ENCODE measurements around the gene MAGOHB.
"Not testable (repeated sequence)": the region's sequence is repeated elsewhere in the genome, so short reads cannot be mapped to it uniquely, and the experiment has no call there.

MAGOHB gene

DNA sequence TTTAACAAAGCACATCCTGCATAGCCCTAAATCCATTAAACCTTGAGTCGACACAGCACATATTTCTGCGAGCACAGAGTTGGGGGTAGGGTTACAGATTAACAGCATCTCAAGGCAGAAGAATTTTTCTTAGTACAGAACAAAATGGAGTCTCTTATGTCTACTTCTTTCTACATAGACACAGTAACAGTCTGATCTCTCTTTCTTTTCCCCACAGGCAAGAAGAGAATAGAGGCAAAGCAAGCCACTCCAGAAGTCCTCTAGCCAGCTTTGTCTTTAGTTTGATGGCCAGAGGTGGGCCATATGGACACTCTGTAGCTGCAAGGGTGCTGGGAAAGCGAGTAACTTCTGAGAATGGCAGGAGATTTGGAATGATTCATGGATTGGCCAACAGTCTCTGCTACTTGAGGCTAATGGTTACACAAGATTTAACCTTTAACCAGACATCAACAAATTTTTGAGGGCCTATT, 41.4 kb downstream of the MAGOHB start:
- H3K4me3 ChIP-seq (ENCODE audit: low read depth in 1 of 2, low read length in 2 of 2); H3K36me3 ChIP-seq (ENCODE audit: control insufficient read depth in 1 of 2, insufficient read depth in 2 of 2, low read length in 2 of 2); H3K27me3 ChIP-seq (ENCODE audit: low read depth, low read length); H3K27ac ChIP-seq (ENCODE audit: low read length); H3K4me1 ChIP-seq (ENCODE audit: control insufficient read depth in 1 of 2, insufficient read depth in 2 of 2, low read length in 2 of 2); H3K9me3 ChIP-seq (ENCODE audit: control insufficient read depth in 1 of 2, low read length in 2 of 2): not testable (repeated sequence)

DNA sequence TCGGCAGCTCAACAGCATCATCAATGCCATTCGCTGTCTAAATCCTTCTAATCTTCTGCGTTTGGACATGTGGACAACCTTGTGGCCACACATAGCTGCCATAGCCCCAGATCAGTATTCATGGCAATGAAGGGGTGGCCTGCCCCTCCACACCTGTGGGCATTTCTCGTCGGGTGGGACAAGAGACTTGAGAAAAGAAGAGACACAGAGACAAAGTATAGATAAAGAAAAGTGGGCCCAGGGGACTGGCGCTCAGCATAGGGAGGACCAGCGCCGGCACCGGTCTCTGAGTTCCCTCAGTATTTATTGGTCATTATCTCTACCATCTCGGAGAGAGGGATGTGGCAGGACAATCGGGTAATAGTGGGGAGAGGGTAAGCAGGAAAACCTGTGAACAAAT, 42.3 kb downstream of the MAGOHB start:
- H3K4me3 ChIP-seq (ENCODE audit: low read depth in 1 of 2, low read length in 2 of 2), result no peak overlapping the region
- H3K27ac ChIP-seq (ENCODE audit: low read length), result no peak overlapping the region
- no peaks in the 10 kb centered on the region for H3K36me3 ChIP-seq (ENCODE audit: control insufficient read depth in 1 of 2, insufficient read depth in 2 of 2, low read length in 2 of 2)
- no peaks in the 10 kb centered on the region for H3K9me3 ChIP-seq (ENCODE audit: control insufficient read depth in 1 of 2, low read length in 2 of 2)
- H3K4me1 ChIP-seq (ENCODE audit: control insufficient read depth in 1 of 2, insufficient read depth in 2 of 2, low read length in 2 of 2), result no peaks in the 10 kb centered on the region
- no peaks in the 10 kb centered on the region for H3K27me3 ChIP-seq (ENCODE audit: low read depth, low read length)

DNA sequence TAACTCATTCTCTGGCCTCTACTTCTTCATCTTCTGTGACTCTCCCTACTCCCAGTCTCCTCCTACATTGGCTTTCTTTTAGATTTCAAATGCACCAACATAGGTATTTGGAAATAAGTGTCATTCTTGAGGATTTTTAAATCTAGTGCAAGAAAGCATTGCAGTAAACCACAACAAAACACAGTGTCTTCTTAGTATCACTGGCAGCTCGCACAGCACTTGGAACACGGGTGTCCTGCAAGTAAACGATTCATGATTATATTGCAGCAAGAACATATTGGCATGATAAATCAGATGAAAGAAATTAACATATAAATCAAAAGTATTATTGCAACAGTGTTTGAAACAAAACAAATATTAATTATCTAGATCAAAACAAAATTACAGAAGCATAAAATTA, 45.6 kb downstream of the MAGOHB start:
- no peaks in the 10 kb centered on the region for H3K4me1 ChIP-seq (ENCODE audit: control insufficient read depth in 1 of 2, insufficient read depth in 2 of 2, low read length in 2 of 2)
- H3K9me3 ChIP-seq (ENCODE audit: control insufficient read depth in 1 of 2, low read length in 2 of 2), result no peaks in the 10 kb centered on the region
- H3K27ac ChIP-seq (ENCODE audit: low read length), result no peak overlapping the region
- no peaks in the 10 kb centered on the region for H3K36me3 ChIP-seq (ENCODE audit: control insufficient read depth in 1 of 2, insufficient read depth in 2 of 2, low read length in 2 of 2)
- H3K27me3 ChIP-seq (ENCODE audit: low read depth, low read length), result no peaks in the 10 kb centered on the region
- H3K4me3 ChIP-seq (ENCODE audit: low read depth in 1 of 2, low read length in 2 of 2), result no peak overlapping the region

DNA sequence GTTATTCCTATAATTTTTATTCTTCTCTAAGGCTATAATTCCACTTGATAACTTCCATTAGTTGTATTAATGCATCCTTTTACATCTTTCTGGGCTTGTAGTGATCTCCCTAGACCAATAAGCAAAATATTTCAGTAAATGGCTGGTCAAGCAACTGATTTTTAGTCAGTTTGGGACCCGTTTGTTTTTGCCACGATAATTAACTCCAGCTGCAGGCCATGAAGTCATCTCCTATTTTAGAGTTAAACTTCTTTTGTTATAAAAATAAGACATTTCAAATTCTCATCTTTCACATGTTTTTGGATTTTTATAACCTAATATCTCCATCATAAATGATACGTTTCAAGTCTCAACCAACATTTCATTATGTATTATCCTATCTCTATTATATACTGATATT, 49.4 kb downstream of the MAGOHB start:
- H3K9me3 ChIP-seq (ENCODE audit: control insufficient read depth in 1 of 2, low read length in 2 of 2), result no peaks in the 10 kb centered on the region
- H3K4me3 ChIP-seq (ENCODE audit: low read depth in 1 of 2, low read length in 2 of 2), result no peak overlapping the region
- H3K36me3 ChIP-seq (ENCODE audit: control insufficient read depth in 1 of 2, insufficient read depth in 2 of 2, low read length in 2 of 2), result no peaks in the 10 kb centered on the region
- no peaks in the 10 kb centered on the region for H3K27me3 ChIP-seq (ENCODE audit: low read depth, low read length)
- no peak overlapping the region for H3K27ac ChIP-seq (ENCODE audit: low read length)
- H3K4me1 ChIP-seq (ENCODE audit: control insufficient read depth in 1 of 2, insufficient read depth in 2 of 2, low read length in 2 of 2), result no peaks in the 10 kb centered on the region

DNA sequence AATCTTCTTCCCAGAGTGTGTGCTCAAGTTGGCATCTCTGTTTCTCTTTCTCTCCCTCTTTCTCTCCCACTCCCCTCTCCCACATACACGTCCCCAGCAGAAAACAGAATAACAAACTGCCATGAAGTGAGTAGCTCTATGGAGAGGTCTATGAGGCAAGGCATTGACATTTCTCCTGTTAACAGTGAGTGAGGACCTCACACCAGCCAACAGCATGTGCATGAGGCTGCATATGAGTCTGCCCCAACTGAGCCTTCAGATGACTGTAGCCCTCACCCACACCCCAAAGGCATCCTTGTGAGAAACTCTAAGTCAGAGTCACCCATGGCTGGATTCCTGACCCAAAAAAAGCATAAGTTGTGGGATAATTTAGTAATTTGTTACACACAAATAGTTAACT, 50.4 kb downstream of the MAGOHB start:
- no peak overlapping the region for H3K27ac ChIP-seq (ENCODE audit: low read length)
- H3K27me3 ChIP-seq (ENCODE audit: low read depth, low read length), result no peaks in the 10 kb centered on the region
- no peaks in the 10 kb centered on the region for H3K36me3 ChIP-seq (ENCODE audit: control insufficient read depth in 1 of 2, insufficient read depth in 2 of 2, low read length in 2 of 2)
- no peaks in the 10 kb centered on the region for H3K4me1 ChIP-seq (ENCODE audit: control insufficient read depth in 1 of 2, insufficient read depth in 2 of 2, low read length in 2 of 2)
- H3K9me3 ChIP-seq (ENCODE audit: control insufficient read depth in 1 of 2, low read length in 2 of 2), result no peaks in the 10 kb centered on the region
- no peak overlapping the region for H3K4me3 ChIP-seq (ENCODE audit: low read depth in 1 of 2, low read length in 2 of 2)

DNA sequence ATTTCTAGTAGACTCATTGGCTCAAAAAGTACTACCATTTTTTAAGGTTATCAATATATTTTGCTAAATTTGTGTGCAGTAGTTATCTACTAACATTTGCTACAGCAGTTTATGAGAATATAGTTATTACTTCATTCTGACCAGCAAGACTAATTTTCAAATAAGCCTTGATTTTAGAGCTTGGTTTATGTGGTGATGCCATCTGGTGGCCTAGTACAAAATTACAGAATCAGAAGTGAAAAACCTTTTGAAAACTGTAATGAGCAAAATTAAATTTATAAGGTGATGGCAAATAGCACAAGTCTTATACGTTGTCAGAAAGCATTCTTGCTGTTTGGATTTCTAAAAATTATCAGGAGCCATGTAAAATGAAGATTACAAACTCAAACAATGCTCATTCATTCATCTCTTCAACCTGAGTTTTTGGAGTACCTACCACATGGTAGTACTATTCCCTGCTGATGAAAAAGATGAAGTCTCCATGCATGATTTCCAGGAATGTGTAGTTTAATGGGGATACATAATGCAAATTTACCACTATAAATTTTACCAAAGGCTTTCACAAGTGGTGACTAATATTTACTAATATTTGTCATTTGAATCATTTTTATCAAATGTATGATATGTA, 51.0 kb downstream of the MAGOHB start:
- H3K4me1 ChIP-seq (ENCODE audit: control insufficient read depth in 1 of 2, insufficient read depth in 2 of 2, low read length in 2 of 2), result no peaks in the 10 kb centered on the region
- no peaks in the 10 kb centered on the region for H3K27me3 ChIP-seq (ENCODE audit: low read depth, low read length)
- no peaks in the 10 kb centered on the region for H3K9me3 ChIP-seq (ENCODE audit: control insufficient read depth in 1 of 2, low read length in 2 of 2)
- no peaks in the 10 kb centered on the region for H3K36me3 ChIP-seq (ENCODE audit: control insufficient read depth in 1 of 2, insufficient read depth in 2 of 2, low read length in 2 of 2)
- no peak overlapping the region for H3K4me3 ChIP-seq (ENCODE audit: low read depth in 1 of 2, low read length in 2 of 2)
- H3K27ac ChIP-seq (ENCODE audit: low read length), result no peak overlapping the region

DNA sequence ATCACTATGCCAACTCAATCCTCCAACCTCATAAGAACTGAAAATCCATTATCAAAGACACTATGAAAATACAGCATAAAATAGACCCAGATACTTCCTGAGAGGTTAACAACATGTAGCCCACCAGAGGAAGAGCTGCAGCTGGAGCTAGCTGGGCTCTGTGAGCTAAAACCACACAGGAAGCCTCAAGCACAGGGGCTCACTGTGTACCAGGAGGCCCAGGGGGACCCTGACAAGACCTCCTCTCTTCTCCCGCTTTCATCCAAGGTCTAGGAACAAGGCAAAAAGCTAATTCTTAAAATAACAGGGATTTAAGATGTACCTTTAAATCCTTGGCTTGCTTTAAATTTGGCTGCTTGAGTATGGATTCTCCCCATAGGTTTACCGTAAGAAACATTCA, 54.2 kb downstream of the MAGOHB start:
- Histone ChIP-seq H3K9me3 (ENCODE audit: control insufficient read depth in 1 of 2, low read length in 2 of 2) (no peaks in the 10 kb centered on the region), H3K4me1 (ENCODE audit: control insufficient read depth in 1 of 2, insufficient read depth in 2 of 2, low read length in 2 of 2) (no peaks in the 10 kb centered on the region), H3K4me3 (ENCODE audit: low read depth in 1 of 2, low read length in 2 of 2) (no peak overlapping the region), H3K27me3 (ENCODE audit: low read depth, low read length) (no peaks in the 10 kb centered on the region), H3K27ac (ENCODE audit: low read length) (no peak overlapping the region), H3K36me3 (ENCODE audit: control insufficient read depth in 1 of 2, insufficient read depth in 2 of 2, low read length in 2 of 2) (no peaks in the 10 kb centered on the region)

DNA sequence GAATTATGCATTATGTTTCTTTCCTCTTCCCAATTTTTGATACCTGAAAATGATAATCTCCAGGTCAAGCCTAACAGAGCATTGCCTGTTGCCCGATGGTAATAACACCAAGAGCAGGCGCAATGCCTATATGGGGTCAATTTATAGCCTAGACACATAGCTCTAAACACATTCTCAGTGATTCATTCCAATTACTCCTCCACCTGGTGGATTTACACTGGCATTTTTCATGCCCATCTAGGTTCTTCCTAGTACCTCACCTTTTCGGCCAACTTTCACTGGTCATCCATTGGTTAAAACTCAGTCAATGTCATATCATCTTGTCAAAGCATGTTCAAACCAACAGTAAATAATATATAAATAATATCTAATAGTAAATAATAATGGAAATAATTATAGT, 54.6 kb downstream of the MAGOHB start:
- Histone ChIP-seq H3K27me3 (ENCODE audit: low read depth, low read length) (no peaks in the 10 kb centered on the region), H3K4me1 (ENCODE audit: control insufficient read depth in 1 of 2, insufficient read depth in 2 of 2, low read length in 2 of 2) (no peaks in the 10 kb centered on the region), H3K36me3 (ENCODE audit: control insufficient read depth in 1 of 2, insufficient read depth in 2 of 2, low read length in 2 of 2) (no peaks in the 10 kb centered on the region), H3K4me3 (ENCODE audit: low read depth in 1 of 2, low read length in 2 of 2) (no peak overlapping the region), H3K27ac (ENCODE audit: low read length) (no peak overlapping the region), H3K9me3 (ENCODE audit: control insufficient read depth in 1 of 2, low read length in 2 of 2) (no peaks in the 10 kb centered on the region)

DNA sequence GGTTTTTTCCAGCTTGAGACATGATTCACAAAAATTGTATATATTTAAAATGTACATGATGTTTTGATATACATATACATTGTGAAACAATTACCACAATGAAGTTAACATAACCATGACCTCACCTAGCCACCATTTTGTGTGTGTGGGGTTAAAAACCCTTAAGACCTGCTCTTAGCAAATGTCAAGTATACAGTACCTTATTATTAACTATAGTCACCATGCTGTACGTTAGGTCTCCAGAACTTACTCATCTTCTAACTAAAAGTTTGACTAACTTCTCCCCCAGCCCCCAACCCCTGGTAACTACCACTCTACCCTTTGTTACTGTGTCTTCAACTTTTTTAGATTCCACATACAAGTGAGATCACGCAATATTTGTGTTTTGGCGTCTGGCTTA, 55.1 kb downstream of the MAGOHB start:
- H3K9me3 ChIP-seq (ENCODE audit: control insufficient read depth in 1 of 2, low read length in 2 of 2), result no peaks in the 10 kb centered on the region
- no peak overlapping the region for H3K27ac ChIP-seq (ENCODE audit: low read length)
- H3K36me3 ChIP-seq (ENCODE audit: control insufficient read depth in 1 of 2, insufficient read depth in 2 of 2, low read length in 2 of 2), result no peaks in the 10 kb centered on the region
- H3K4me3 ChIP-seq (ENCODE audit: low read depth in 1 of 2, low read length in 2 of 2), result no peak overlapping the region
- H3K27me3 ChIP-seq (ENCODE audit: low read depth, low read length), result no peaks in the 10 kb centered on the region
- H3K4me1 ChIP-seq (ENCODE audit: control insufficient read depth in 1 of 2, insufficient read depth in 2 of 2, low read length in 2 of 2), result no peaks in the 10 kb centered on the region

DNA sequence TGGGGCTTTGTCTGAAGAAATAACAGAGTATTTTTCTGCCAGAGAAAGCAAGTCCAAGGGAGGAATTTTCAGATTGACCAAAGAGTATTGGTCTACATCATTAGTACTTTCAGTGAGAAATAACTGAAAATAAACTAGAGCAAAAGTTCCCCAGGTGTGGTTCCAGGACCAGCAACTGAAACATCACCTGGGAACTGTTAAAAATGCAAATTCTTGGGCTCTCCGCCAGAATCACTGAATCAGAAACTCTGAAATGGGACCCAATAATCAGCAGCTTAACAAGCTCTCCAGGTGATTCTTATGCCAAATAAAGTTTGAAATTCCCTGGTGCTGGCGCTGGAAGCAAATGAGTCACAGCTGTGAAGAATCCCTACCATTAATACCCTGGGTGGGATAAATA, 55.6 kb downstream of the MAGOHB start:
- H3K27ac ChIP-seq (ENCODE audit: low read length), result no peak overlapping the region
- no peak overlapping the region for H3K4me3 ChIP-seq (ENCODE audit: low read depth in 1 of 2, low read length in 2 of 2)
- H3K27me3 ChIP-seq (ENCODE audit: low read depth, low read length), result no peaks in the 10 kb centered on the region

DNA sequence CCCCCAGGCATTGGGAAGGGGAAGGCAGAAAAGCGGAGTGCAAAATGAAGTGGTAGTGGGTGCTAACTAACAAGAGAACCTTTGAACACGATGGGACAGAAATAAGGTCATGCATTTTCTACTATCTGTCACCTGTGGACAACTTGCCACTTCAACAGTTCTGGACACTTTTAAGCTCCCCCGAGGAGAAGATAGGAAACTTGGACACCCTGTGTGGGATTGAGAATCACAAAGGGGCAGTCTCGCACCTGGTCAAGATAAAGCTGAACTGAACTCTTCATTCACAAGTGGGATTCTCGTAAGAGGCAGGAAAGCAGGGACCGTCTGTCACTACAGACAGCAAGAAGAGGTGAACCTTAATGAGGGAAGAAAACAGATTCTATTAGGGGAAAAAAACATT, 56.1 kb downstream of the MAGOHB start:
- Histone ChIP-seq H3K27me3 (ENCODE audit: low read depth, low read length) (no peaks in the 10 kb centered on the region), H3K27ac (ENCODE audit: low read length) (no peak overlapping the region), H3K4me3 (ENCODE audit: low read depth in 1 of 2, low read length in 2 of 2) (no peak overlapping the region), H3K4me1 (ENCODE audit: control insufficient read depth in 1 of 2, insufficient read depth in 2 of 2, low read length in 2 of 2) (no peaks in the 10 kb centered on the region), H3K36me3 (ENCODE audit: control insufficient read depth in 1 of 2, insufficient read depth in 2 of 2, low read length in 2 of 2) (no peaks in the 10 kb centered on the region), H3K9me3 (ENCODE audit: control insufficient read depth in 1 of 2, low read length in 2 of 2) (no peaks in the 10 kb centered on the region)

More for the DNA sequence above, 55.6 kb downstream of the MAGOHB start:
- no peaks in the 10 kb centered on the region for H3K4me1 ChIP-seq (ENCODE audit: control insufficient read depth in 1 of 2, insufficient read depth in 2 of 2, low read length in 2 of 2)
- H3K36me3 ChIP-seq (ENCODE audit: control insufficient read depth in 1 of 2, insufficient read depth in 2 of 2, low read length in 2 of 2), result no peaks in the 10 kb centered on the region
- no peaks in the 10 kb centered on the region for H3K9me3 ChIP-seq (ENCODE audit: control insufficient read depth in 1 of 2, low read length in 2 of 2)

DNA sequence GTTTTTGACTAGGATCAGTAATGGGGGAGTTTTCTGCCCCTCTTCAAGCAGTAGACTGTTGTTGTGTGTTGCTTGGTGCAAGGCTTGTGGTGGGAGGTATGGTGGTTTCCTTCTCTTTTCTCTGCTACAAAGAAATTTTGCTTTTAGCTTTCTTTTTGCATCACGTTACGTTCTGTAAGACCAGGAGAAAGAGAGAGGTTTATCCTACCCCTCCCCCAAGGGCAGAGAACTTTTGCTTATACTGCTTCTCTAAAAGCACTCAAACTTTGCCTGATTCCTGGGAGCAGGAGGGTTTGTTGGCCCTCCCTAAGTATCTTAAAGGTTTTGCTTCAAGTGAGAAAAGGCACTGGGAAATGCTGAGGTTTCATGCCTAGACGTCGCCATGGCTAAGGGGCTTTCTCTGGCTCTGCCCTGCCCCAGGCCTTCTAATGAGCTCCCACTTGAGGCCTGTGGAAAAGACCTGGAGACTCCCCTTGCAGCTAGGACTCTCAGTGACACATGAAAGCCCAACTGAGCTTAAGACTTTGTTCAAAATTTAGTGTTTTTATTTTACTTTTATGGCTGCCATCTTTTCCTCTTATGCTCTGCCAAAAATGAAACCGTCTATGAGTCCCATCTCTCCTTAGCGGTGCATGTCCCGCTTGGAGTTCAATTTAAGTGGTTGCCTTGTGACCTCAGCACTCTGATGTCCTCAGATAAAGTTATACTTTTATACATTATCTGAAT, 58.5 kb downstream of the MAGOHB start:
- H3K4me3 ChIP-seq (ENCODE audit: low read depth in 1 of 2, low read length in 2 of 2), result no peak overlapping the region
- H3K36me3 ChIP-seq (ENCODE audit: control insufficient read depth in 1 of 2, insufficient read depth in 2 of 2, low read length in 2 of 2), result no peaks in the 10 kb centered on the region
- no peaks in the 10 kb centered on the region for H3K4me1 ChIP-seq (ENCODE audit: control insufficient read depth in 1 of 2, insufficient read depth in 2 of 2, low read length in 2 of 2)
- H3K27me3 ChIP-seq (ENCODE audit: low read depth, low read length), result no peaks in the 10 kb centered on the region
- no peak overlapping the region for H3K27ac ChIP-seq (ENCODE audit: low read length)
- no peaks in the 10 kb centered on the region for H3K9me3 ChIP-seq (ENCODE audit: control insufficient read depth in 1 of 2, low read length in 2 of 2)
